ENCODE measurements around the gene SYNGR1.

Gene SYNGR1

GRCh38 chr22:39428597-39429071 is 78.8 kb downstream of the SYNGR1 start:
- DNase-seq (ENCODE audit: low read depth in 2 of 3, low spot score in 1 of 3), result no peak

GRCh38 chr22:39429186-39429585 is 79.4 kb downstream of the SYNGR1 start:
- no peak for DNase-seq (ENCODE audit: low read depth in 2 of 3, low spot score in 1 of 3)

- DNase-seq (ENCODE audit: low read depth in 2 of 3, low spot score in 1 of 3), result no peak
Observed at GRCh38 chr22:39429916-39430575, 80.3 kb downstream of the SYNGR1 start.

- no peak for DNase-seq (ENCODE audit: low read depth in 2 of 3, low spot score in 1 of 3)
Observed at GRCh38 chr22:39430576-39431150, 80.9 kb downstream of the SYNGR1 start.

- DNase-seq (ENCODE audit: low read depth in 2 of 3, low spot score in 1 of 3), result no peak
Observed at GRCh38 chr22:39431216-39431801, 81.5 kb downstream of the SYNGR1 start.

GRCh38 chr22:39431821-39432251 is 82.0 kb downstream of the SYNGR1 start:
- no peak for DNase-seq (ENCODE audit: low read depth in 2 of 3, low spot score in 1 of 3)

GRCh38 chr22:39432361-39432811 is 82.6 kb downstream of the SYNGR1 start:
- DNase-seq (ENCODE audit: low read depth in 2 of 3, low spot score in 1 of 3), result no peak

GRCh38 chr22:39433476-39434242 is 83.9 kb downstream of the SYNGR1 start:
- DNase-seq (ENCODE audit: low read depth in 2 of 3, low spot score in 1 of 3), result no peak

- no peak for DNase-seq (ENCODE audit: low read depth in 2 of 3, low spot score in 1 of 3)
Observed at GRCh38 chr22:39434243-39434653, 84.5 kb downstream of the SYNGR1 start.

- no peak for DNase-seq (ENCODE audit: low read depth in 2 of 3, low spot score in 1 of 3)
Observed at GRCh38 chr22:39434721-39435120, 84.9 kb downstream of the SYNGR1 start.

Data from stimulated activated CD4-positive, alpha-beta T cell treated with anti-CD3 and anti-CD28 coated beads, Interleukin-12 subunit alpha, Interleukin-12 subunit beta, amount 100 ng/mL, for 48 hours (primary cell).